ENCODE data around the gene SNX14. TPM values are rescaled to one million over a fixed set of nuclear protein-coding genes. Genes with fewer than 3 reads are reported as not detected.

Gene SNX14
- total and polyA plus RNA-seq, 2 of the 13 experiments (the other 11 are each of a cell fraction or from before 2014, with no cell fraction given), result 83.5 to 112 TPM

- TF ChIP-seq, protein P1, sequence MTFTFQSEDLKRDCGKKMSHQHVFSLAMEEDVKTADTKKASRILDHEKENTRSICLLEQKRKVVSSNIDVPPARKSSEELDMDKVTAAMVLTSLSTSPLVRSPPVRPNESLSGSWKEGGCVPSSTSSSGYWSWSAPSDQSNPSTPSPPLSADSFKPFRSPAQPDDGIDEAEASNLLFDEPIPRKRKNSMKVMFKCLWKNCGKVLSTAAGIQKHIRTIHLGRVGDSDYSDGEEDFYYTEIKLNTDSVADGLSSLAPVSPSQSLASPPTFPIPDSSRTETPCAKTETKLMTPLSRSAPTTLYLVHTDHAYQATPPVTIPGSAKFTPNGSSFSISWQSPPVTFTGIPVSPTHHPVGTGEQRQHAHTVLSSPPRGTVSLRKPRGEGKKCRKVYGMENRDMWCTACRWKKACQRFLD (CRISPR knock-in tag; IDR thresholded peaks at IDR 0.05; ENCODE audit: borderline replicate concordance), result no peak; the same call in none of the 2 replicates
- TF ChIP-seq, protein P2, sequence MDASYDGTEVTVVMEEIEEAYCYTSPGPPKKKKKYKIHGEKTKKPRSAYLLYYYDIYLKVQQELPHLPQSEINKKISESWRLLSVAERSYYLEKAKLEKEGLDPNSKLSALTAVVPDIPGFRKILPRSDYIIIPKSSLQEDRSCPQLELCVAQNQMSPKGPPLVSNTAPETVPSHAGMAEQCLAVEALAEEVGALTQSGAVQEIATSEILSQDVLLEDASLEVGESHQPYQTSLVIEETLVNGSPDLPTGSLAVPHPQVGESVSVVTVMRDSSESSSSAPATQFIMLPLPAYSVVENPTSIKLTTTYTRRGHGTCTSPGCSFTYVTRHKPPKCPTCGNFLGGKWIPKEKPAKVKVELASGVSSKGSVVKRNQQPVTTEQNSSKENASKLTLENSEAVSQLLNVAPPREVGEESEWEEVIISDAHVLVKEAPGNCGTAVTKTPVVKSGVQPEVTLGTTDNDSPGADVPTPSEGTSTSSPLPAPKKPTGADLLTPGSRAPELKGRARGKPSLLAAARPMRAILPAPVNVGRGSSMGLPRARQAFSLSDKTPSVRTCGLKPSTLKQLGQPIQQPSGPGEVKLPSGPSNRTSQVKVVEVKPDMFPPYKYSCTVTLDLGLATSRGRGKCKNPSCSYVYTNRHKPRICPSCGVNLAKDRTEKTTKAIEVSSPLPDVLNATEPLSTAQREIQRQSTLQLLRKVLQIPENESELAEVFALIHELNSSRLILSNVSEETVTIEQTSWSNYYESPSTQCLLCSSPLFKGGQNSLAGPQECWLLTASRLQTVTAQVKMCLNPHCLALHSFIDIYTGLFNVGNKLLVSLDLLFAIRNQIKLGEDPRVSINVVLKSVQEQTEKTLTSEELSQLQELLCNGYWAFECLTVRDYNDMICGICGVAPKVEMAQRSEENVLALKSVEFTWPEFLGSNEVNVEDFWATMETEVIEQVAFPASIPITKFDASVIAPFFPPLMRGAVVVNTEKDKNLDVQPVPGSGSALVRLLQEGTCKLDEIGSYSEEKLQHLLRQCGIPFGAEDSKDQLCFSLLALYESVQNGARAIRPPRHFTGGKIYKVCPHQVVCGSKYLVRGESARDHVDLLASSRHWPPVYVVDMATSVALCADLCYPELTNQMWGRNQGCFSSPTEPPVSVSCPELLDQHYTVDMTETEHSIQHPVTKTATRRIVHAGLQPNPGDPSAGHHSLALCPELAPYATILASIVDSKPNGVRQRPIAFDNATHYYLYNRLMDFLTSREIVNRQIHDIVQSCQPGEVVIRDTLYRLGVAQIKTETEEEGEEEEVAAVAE (CRISPR knock-in tag; IDR thresholded peaks at IDR 0.05; ENCODE audit: borderline replicate concordance), result no peak
- TF ChIP-seq HINFP (CRISPR knock-in tag; IDR thresholded peaks at IDR 0.05; ENCODE audit: low read depth) (peak; percentile 30; the same call in 1 of the 2 replicates), KAT2B (IDR thresholded peaks at IDR 0.05; ENCODE audit: borderline replicate concordance, low read depth, low read length) (no peak), ZNF577 (CRISPR knock-in tag; IDR thresholded peaks at IDR 0.05; ENCODE audit: borderline replicate concordance, low read depth) (no peak), ARNTL (CRISPR knock-in tag; IDR thresholded peaks at IDR 0.05) (peak; percentile 54), E2F5 (CRISPR knock-in tag; conservative IDR thresholded peaks at IDR 0.05) (no peak), DPF2 (CRISPR knock-in tag; IDR thresholded peaks at IDR 0.05; ENCODE audit: borderline replicate concordance, low read depth) (0 out of 2 replicates have a peak, but pooled peaks have one; percentile 19), RFX1 (IDR thresholded peaks at IDR 0.05) (no peak), ZNF709 (CRISPR knock-in tag; IDR thresholded peaks at IDR 0.05) (no peak), HNRNPL (IDR thresholded peaks at IDR 0.05; ENCODE audit: low read depth, low read length) (0 out of 2 replicates have a peak, but pooled peaks have one; percentile 28), ZNF274 (CRISPR knock-in tag; IDR thresholded peaks at IDR 0.05) (no peak), PRPF4 (IDR thresholded peaks at IDR 0.05; ENCODE audit: low read depth, low read length, poor library complexity, severe bottlenecking) (no peak), PCBP1 (IDR thresholded peaks at IDR 0.05; ENCODE audit: borderline replicate concordance, low read depth, low read length) (no peak), ZNF629 (CRISPR knock-in tag; conservative IDR thresholded peaks at IDR 0.05) (no peak; the same call in 1 of the 2 replicates), RBAK (CRISPR knock-in tag; IDR thresholded peaks at IDR 0.05) (no peak), HDAC6 (IDR thresholded peaks at IDR 0.05; ENCODE audit: low read depth, low read length) (no peak)
- TF ChIP-seq, protein P3, sequence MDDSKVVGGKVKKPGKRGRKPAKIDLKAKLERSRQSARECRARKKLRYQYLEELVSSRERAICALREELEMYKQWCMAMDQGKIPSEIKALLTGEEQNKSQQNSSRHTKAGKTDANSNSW (CRISPR knock-in tag; IDR thresholded peaks at IDR 0.05; ENCODE audit: borderline replicate concordance), result no peak; the same call in 1 of the 2 replicates
- TF ChIP-seq, protein P4, sequence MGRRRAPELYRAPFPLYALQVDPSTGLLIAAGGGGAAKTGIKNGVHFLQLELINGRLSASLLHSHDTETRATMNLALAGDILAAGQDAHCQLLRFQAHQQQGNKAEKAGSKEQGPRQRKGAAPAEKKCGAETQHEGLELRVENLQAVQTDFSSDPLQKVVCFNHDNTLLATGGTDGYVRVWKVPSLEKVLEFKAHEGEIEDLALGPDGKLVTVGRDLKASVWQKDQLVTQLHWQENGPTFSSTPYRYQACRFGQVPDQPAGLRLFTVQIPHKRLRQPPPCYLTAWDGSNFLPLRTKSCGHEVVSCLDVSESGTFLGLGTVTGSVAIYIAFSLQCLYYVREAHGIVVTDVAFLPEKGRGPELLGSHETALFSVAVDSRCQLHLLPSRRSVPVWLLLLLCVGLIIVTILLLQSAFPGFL (CRISPR knock-in tag; IDR thresholded peaks at IDR 0.05), result no peak
Measured at GRCh38 chr6:85593438-85594196, at the start of gene SNX14 (continued).

Data from HepG2 (cell line).